Osteocyte (in vitro differentiated cells): ENCODE results near the gene PLA2G4D. TPM values are rescaled to one million over a fixed set of nuclear protein-coding genes. Genes with fewer than 3 reads are reported as not detected.

ENCODE experiments used
- DNase-seq: peaks from one replicate; pipeline ENCODE4 v3.0.0; 2021; ENCODE audit warnings: mixed read lengths; ENCODE audit not compliant: unreplicated experiment; ENCODE audit errors: extremely low spot score
- H3K27ac Mint-ChIP-seq: one replicate; pipeline ENCODE4 v1.8.0; 2021; ENCODE audit warnings: mild to moderate bottlenecking, mixed read lengths; ENCODE audit not compliant: unreplicated experiment
- H3K27me3 Mint-ChIP-seq: one replicate; pipeline ENCODE4 v1.8.0; 2021; ENCODE audit warnings: mixed read lengths; ENCODE audit not compliant: unreplicated experiment
- H3K36me3 Mint-ChIP-seq: one replicate; pipeline ENCODE4 v1.8.0; 2021; ENCODE audit warnings: mixed read lengths; ENCODE audit not compliant: unreplicated experiment
- H3K4me1 Mint-ChIP-seq: one replicate; pipeline ENCODE4 v1.8.0; 2021; ENCODE audit warnings: mixed read lengths; ENCODE audit not compliant: unreplicated experiment
- H3K4me3 Mint-ChIP-seq: one replicate; pipeline ENCODE4 v1.8.0; 2021; ENCODE audit warnings: mild to moderate bottlenecking, moderate library complexity, mixed read lengths; ENCODE audit not compliant: unreplicated experiment
- H3K9me3 Mint-ChIP-seq: one replicate; pipeline ENCODE4 v1.8.0; 2021; ENCODE audit warnings: mixed read lengths; ENCODE audit not compliant: unreplicated experiment
- CTCF ChIP-seq: fragments of 200-600 bp; sonication (generic); IDR thresholded peaks from 2 replicates; pipeline ENCODE4 v1.5.0; 2021; ENCODE audit warnings: antibody characterized with exemption, mild to moderate bottlenecking, moderate library complexity
- total RNA-seq: library from RNA; stranded (reverse); gene quantifications from 2 replicates; pipeline ENCODE4 v1.2.1, GENCODE V29; 2021

The PLA2G4D gene
- total RNA-seq, 1 donor from 2014 or later: not detected

GRCh38 chr15:42087460-42087859 lies 6.9 kb downstream of the PLA2G4D start:
- H3K36me3 Mint-ChIP-seq: no peaks in the 10 kb centered on the region
- no peak overlapping the region for H3K4me3 Mint-ChIP-seq
- no peak for TF ChIP-seq CTCF
- H3K27ac Mint-ChIP-seq: no peak overlapping the region
- H3K9me3 Mint-ChIP-seq: no peaks in the 10 kb centered on the region
- H3K27me3 Mint-ChIP-seq: peaks cover 32% of the 10 kb centered on the region
- DNase-seq: no peak
- peaks cover 7% of the 10 kb centered on the region for H3K4me1 Mint-ChIP-seq

GRCh38 chr15:42085721-42086120 lies 8.6 kb downstream of the PLA2G4D start:
- Mint-ChIP-seq H3K36me3 (no peaks in the 10 kb centered on the region), H3K9me3 (no peaks in the 10 kb centered on the region), H3K27ac (no peak overlapping the region), H3K4me3 (no peak overlapping the region), H3K4me1 (peaks cover 7% of the 10 kb centered on the region), H3K27me3 (peaks cover 36% of the 10 kb centered on the region)
- no peak for DNase-seq
- TF ChIP-seq CTCF: no peak

- no peak for DNase-seq
- Mint-ChIP-seq H3K27ac (no peak overlapping the region), H3K27me3 (peaks cover 41% of the 10 kb centered on the region), H3K9me3 (no peaks in the 10 kb centered on the region), H3K4me3 (no peak overlapping the region), H3K4me1 (peaks cover 7% of the 10 kb centered on the region), H3K36me3 (no peaks in the 10 kb centered on the region)
- TF ChIP-seq CTCF: no peak
These were observed 9.1 kb downstream of the PLA2G4D start for GRCh38 chr15:42085236-42085605.

- Mint-ChIP-seq H3K27me3 (peaks cover 42% of the 10 kb centered on the region), H3K27ac (no peak overlapping the region), H3K9me3 (no peaks in the 10 kb centered on the region), H3K4me1 (peaks cover 7% of the 10 kb centered on the region), H3K4me3 (no peak overlapping the region), H3K36me3 (no peaks in the 10 kb centered on the region)
- no peak for DNase-seq
- peak; percentile 93 for TF ChIP-seq CTCF
These were observed 9.7 kb downstream of the PLA2G4D start for GRCh38 chr15:42084465-42085235.

GRCh38 chr15:42083916-42084315 lies 10.4 kb downstream of the PLA2G4D start:
- Mint-ChIP-seq H3K27me3 (peaks cover 43% of the 10 kb centered on the region), H3K27ac (no peak overlapping the region), H3K9me3 (no peaks in the 10 kb centered on the region), H3K36me3 (no peaks in the 10 kb centered on the region), H3K4me3 (no peak overlapping the region), H3K4me1 (peaks cover 7% of the 10 kb centered on the region)
- DNase-seq: no peak
- no peak for TF ChIP-seq CTCF
